Measurements from ENCODE around the gene NDUFC2. TPM values are rescaled to one million over a fixed set of nuclear protein-coding genes. Genes with fewer than 3 reads are reported as not detected.

The NDUFC2 gene
- 100 to 1,000 TPM; 164 to 330 (median 258) TPM for total RNA-seq
- 100 to 1,000 TPM; 165 to 351 TPM for polyA plus RNA-seq
- long read RNA-seq, donor 1, transcript NDUFC2-201 (3 exons, 2,518 nt), result major isoform, 118 of 123 reads
- long read RNA-seq, donor 1, partial matches to known transcripts, result 1 of 123 reads
- long read RNA-seq, donor 1, other reads (novel, unspliced or antisense), result 4 of 123 reads
- long read RNA-seq, donor 2, transcript NDUFC2-201 (3 exons, 2,518 nt), result major isoform, 69 of 89 reads
- long read RNA-seq, donor 2, partial matches to known transcripts, result 0 of 89 reads
- long read RNA-seq, donor 2, other reads (novel, unspliced or antisense), result 20 of 89 reads
- long read RNA-seq, donor 3, transcript NDUFC2-201 (3 exons, 2,518 nt), result major isoform, 91 of 92 reads
- long read RNA-seq, donor 3, partial matches to known transcripts, result 1 of 92 reads
- long read RNA-seq, donor 3, other reads (novel, unspliced or antisense), result 0 of 92 reads

GRCh38 chr11:78079232-78080083 is at the start of gene NDUFC2:
Gene NDUFC2 (minus strand): TSS chr11:78079862. CDS start chr11:78079744, 118 bp downstream.
- H3K27me3 ChIP-seq, result no peaks in the 10 kb centered on the region
- TF ChIP-seq CTCF (IDR thresholded peaks at IDR 0.05) (no peak), POLR2A (IDR thresholded peaks at IDR 0.05) (peak in 1 of 2 donors; percentile 64)
- WGBS, 4 donors, result 0 to 1% (median 0%) methylated on average over 30 to 68 of the region's 68 CpGs
- DNase-seq (peak; percentile 78 to 90 (median 84)), ATAC-seq (peak; percentile 94 to 96 (median 94))
- peaks cover 0 to 9% (median 0%) of the 10 kb centered on the region in 9 donors for H3K36me3 ChIP-seq
- peak within 1 kb of the TSS; percentile 65 to 93 (median 86) for H3K27ac ChIP-seq
- intact Hi-C loops (cut with DNase I), result loop anchor here in 3 of 10 donors (10.0 kb wide), 2 partner anchors 105 to 485 kb away; partner anchors contain the start of genes KCTD21 (in 3 of the 3) and USP35 (in 3 of the 3)
- peaks cover 0 to 51% (median 34%) of the 10 kb centered on the region in 12 donors for H3K4me1 ChIP-seq
- H3K9me3 ChIP-seq, result no peaks in the 10 kb centered on the region
- peak within 1 kb of the TSS; percentile 74 to 100 (median 90) for H3K4me3 ChIP-seq

- TF ChIP-seq CTCF (IDR thresholded peaks at IDR 0.05), result no peak
- TF ChIP-seq POLR2A (IDR thresholded peaks at IDR 0.05), result no peak
- intact Hi-C loops (cut with DNase I), result no loop called here
- peaks cover 0 to 18% (median 13%) of the 10 kb centered on the region in 9 donors for H3K36me3 ChIP-seq
- no peak for ATAC-seq
- H3K4me1 ChIP-seq, result peaks cover 0 to 7% (median 0%) of the 10 kb centered on the region in 12 donors
- no peaks in the 10 kb centered on the region for H3K27me3 ChIP-seq
- no peak for DNase-seq
- H3K27ac ChIP-seq, result no peak overlapping the region
- WGBS, 4 donors, result 96 to 99% (median 98%) methylated on average over 3 of the region's 3 CpGs
- H3K4me3 ChIP-seq, result no peak overlapping the region
- no peaks in the 10 kb centered on the region for H3K9me3 ChIP-seq
Observed at GRCh38 chr11:78127403-78127802, 47.7 kb upstream of the NDUFC2 start.

- H3K27ac ChIP-seq, result no peak overlapping the region
- DNase-seq, result no peak
- intact Hi-C loops (cut with DNase I), result no loop called here
- H3K27me3 ChIP-seq, result no peaks in the 10 kb centered on the region
- ATAC-seq, result no peak
- H3K9me3 ChIP-seq, result no peaks in the 10 kb centered on the region
- no peak overlapping the region for H3K4me3 ChIP-seq
- peaks cover 0 to 65% (median 48%) of the 10 kb centered on the region in 9 donors for H3K36me3 ChIP-seq
- WGBS, 4 donors, result 83 to 93% (median 89%) methylated on average over 6 of the region's 6 CpGs
- no peak for TF ChIP-seq POLR2A (IDR thresholded peaks at IDR 0.05)
- TF ChIP-seq CTCF (IDR thresholded peaks at IDR 0.05), result no peak
- H3K4me1 ChIP-seq, result no peaks in the 10 kb centered on the region
Observed at GRCh38 chr11:78112582-78113275, 33.1 kb upstream of the NDUFC2 start.
